SK-N-MC (cell line): ENCODE results near the gene INTS14.

Source experiments
- EZH2 ChIP-seq: fragments of 200-600 bp; sonication (generic); IDR thresholded peaks from one replicate; pipeline ENCODE4 v1.6.1; 2017; ENCODE audit warnings: antibody characterized with exemption
- POLR2AphosphoS5 ChIP-seq: IDR thresholded peaks from 2 replicates; pipeline ENCODE4 v1.6.1; 2012; ENCODE audit warnings: mild to moderate bottlenecking, low read depth, low read length, borderline replicate concordance

- TF ChIP-seq EZH2 = no peak
- TF ChIP-seq POLR2AphosphoS5 = no peak
Measured at GRCh38 chr15:65644282-65644681, 33.4 kb upstream of the INTS14 start.
